HG03196 (cell line): ENCODE results near the gene ZFHX3.
"Not testable (repeated sequence)": the region's sequence is repeated elsewhere in the genome, so short reads cannot be mapped to it uniquely, and the experiment has no call there.

ENCODE experiments used
- ATAC-seq: cut with Tn5 transposase; IDR thresholded peaks from one replicate; pipeline ENCODE4 v1.9.1; 2021; ENCODE audit not compliant: unreplicated experiment

ZFHX3 gene

GRCh38 chr16:73000907-73001521 lies 46.9 kb downstream of the ZFHX3 start:
- no peak for ATAC-seq

- no peak for ATAC-seq
Observed at GRCh38 chr16:73000020-73000906, 47.7 kb downstream of the ZFHX3 start.

- ATAC-seq = no peak
Observed at GRCh38 chr16:72999541-73000019, 48.3 kb downstream of the ZFHX3 start.

GRCh38 chr16:72997141-72997542 lies 50.8 kb downstream of the ZFHX3 start:
- ATAC-seq = no peak

GRCh38 chr16:72996291-72997062 lies 51.5 kb downstream of the ZFHX3 start:
- ATAC-seq = no peak

- not testable (repeated sequence) for ATAC-seq
Observed at GRCh38 chr16:72995882-72996270, 52.1 kb downstream of the ZFHX3 start.

DNA sequence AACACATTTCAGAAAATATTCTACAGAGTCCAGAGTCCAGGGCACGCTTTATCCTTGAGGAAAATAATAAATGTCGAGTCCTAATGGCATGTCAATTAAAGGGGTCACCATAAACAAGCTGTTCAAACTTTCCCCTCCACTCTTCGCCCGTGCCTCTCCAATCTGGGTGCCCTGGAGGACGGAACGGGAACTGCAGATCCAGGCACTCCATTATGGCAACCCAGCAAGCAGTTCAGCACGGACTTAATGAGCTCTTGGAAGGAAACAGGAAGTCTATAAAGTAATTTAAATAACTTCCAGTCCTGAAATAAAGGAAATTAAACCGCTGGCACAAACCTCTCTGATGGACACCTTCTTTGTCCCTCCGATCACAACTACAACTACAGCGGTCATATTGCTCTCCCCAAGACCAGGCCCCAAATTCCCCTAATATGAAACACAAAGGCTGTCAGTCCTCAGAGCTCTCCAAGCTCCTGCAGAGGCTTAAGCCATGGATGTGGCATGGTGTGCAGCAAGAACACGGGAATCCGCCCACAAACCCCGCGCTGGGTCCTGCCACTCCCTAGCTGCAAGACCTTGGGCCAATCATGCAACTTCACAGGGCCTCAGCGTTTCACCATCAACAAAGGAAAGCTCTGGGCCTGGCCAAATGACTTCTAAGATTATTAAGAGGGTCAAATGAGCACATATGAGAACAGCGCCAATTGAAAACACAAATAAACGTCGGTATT lies 52.6 kb downstream of the ZFHX3 start:
- no peak for ATAC-seq

DNA sequence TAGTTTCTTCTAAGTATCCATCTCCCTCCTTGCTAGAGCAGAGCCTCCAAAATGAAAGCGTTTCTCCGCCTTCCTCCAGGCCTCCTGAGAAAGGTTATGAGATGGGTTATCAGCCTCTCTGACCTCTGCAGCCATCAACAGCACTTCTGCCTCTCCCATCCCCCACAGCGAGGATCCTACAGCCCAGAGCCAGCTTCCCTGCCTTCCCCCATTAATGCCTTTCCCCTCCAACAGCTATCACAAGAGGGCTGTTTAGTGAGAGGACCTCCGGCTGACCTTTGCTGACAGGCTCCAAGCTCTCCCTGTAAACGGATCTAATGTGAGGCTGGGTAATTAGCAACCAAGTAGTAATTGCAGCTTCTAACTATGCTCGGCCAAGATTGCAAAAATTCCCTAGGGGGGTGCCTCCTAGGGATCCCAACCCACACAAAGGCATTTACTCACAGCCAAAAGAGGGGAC lies 55.8 kb downstream of the ZFHX3 start:
- ATAC-seq = no peak

- no peak for ATAC-seq
Observed at GRCh38 chr16:72991644-72992043, 56.3 kb downstream of the ZFHX3 start.

DNA sequence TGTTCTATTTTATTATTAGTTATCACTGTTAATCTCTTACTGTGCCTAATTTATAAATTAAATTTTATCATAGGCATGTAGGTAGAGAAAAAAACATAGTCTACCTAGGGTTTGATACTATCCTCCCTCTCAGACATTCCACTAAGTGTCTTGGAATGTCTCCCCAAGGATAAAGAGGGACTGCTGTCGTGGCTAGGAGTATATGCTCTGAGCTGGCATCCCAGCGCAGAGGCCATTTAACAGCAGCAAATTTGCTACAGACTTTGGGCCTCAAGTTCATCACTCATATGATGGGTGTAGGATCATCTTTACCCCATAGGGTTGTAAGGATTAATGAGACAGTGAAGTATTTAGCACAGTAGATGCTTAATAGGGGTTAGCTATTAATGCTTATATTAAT lies 56.7 kb downstream of the ZFHX3 start:
- no peak for ATAC-seq

- ATAC-seq = no peak
Observed at GRCh38 chr16:72990571-72990970, 57.4 kb downstream of the ZFHX3 start.

GRCh38 chr16:72989579-72990551 lies 58.1 kb downstream of the ZFHX3 start:
- no peak for ATAC-seq

GRCh38 chr16:72989203-72989578 lies 58.7 kb downstream of the ZFHX3 start:
- ATAC-seq = not testable (repeated sequence)

- ATAC-seq = no peak
Observed at GRCh38 chr16:72988569-72988968, 59.4 kb downstream of the ZFHX3 start.

GRCh38 chr16:72987480-72987901 lies 60.4 kb downstream of the ZFHX3 start:
- no peak for ATAC-seq

- ATAC-seq = no peak
Observed at GRCh38 chr16:72985995-72986394, 61.9 kb downstream of the ZFHX3 start.

- ATAC-seq = no peak
Observed at GRCh38 chr16:72985148-72985941, 62.6 kb downstream of the ZFHX3 start.

DNA sequence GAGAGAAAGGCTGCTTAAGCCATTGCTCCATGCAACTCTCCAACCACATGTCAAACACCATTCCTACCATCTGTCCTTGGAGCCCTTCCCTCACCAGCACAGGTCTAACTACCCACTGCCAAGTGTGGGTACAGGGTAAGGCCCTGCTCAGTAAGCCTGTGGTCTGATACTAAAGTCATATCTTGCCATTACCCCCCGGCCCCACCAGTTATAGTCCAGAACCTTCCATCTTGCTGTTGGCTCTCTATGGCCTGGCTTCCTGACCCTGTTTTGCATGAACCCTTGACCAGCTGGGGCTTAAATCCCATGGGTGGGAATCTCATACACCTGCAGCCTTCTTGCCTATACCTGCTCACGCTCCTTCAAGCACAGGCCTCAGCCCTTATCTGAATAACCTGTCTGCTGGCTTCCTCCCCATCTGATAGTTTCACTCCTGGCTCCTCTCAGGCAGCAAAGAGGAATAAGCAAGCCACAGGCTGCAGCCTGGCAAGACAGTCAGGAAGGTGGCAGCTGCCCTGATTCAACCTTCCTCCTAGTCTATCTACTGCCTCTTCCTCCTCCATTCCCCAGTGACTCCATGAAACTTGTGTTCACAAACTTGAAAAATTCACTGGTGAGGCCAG lies 64.1 kb downstream of the ZFHX3 start:
- no peak for ATAC-seq
